Neural cell (in vitro differentiated cells): ENCODE results near the gene IMPDH2. TPM values are rescaled to one million over a fixed set of nuclear protein-coding genes. Genes with fewer than 3 reads are reported as not detected.
A peak's percentile ranks its signal among the peaks of the same experiment; 100 is the strongest.

ENCODE experiments used
- H2AFZ ChIP-seq: fragments of 200-600, 300-800 bp; sonication (generic), shearing (Covaris generic); 2 replicates; pipeline ENCODE4 v1.6.0; 2014; ENCODE audit warnings: low read depth, mild to moderate bottlenecking, antibody characterized with exemption, low read length, moderate library complexity
- H3F3A ChIP-seq: fragments of 200-600 bp; shearing (Covaris generic); 2 replicates; pipeline ENCODE4 v1.6.1; 2016; ENCODE audit warnings: mild to moderate bottlenecking, moderate library complexity, mixed read lengths, antibody characterized with exemption, low read length; ENCODE audit not compliant: insufficient read depth, poor library complexity, severe bottlenecking
- H3K27ac ChIP-seq: fragments of 200-600, 300-800 bp; sonication (generic), shearing (Covaris generic); 2 replicates; pipeline ENCODE4 v1.5.1; 2014; ENCODE audit warnings: mild to moderate bottlenecking, low read length, moderate library complexity
- H3K27me3 ChIP-seq: fragments of 300-800, 200-600 bp; sonication (generic), shearing (Covaris generic); 2 replicates; pipeline ENCODE4 v1.6.0; 2014; ENCODE audit warnings: mild to moderate bottlenecking, low read depth, low read length, moderate library complexity; ENCODE audit not compliant: insufficient read depth
- H3K36me3 ChIP-seq: fragments of 300-800, 200-600 bp; sonication (generic), shearing (Covaris generic); 2 replicates; pipeline ENCODE4 v1.5.1; 2014; ENCODE audit warnings: mild to moderate bottlenecking, antibody characterized with exemption, low read length, moderate library complexity; ENCODE audit not compliant: insufficient read depth
- H3K4me2 ChIP-seq: fragments of 300-800, 200-600 bp; sonication (generic), shearing (Covaris generic); 2 replicates; pipeline ENCODE4 v1.6.0; 2014; ENCODE audit warnings: mild to moderate bottlenecking, low read length
- H3K4me3 ChIP-seq: fragments of 300-800, 200-600 bp; sonication (generic), shearing (Covaris generic); 2 replicates; pipeline ENCODE4 v1.5.1; 2014; ENCODE audit warnings: mild to moderate bottlenecking, low read length, moderate library complexity
- H3K79me2 ChIP-seq: fragments of 200-600 bp; shearing (Covaris generic); replicated peaks from 2 replicates; pipeline ENCODE4 v1.6.0; 2014; ENCODE audit warnings: mild to moderate bottlenecking, low read length, moderate library complexity; ENCODE audit not compliant: insufficient read depth
- H3K9ac ChIP-seq: fragments of 300-800, 200-600 bp; sonication (generic), shearing (Covaris generic); 2 replicates; pipeline ENCODE4 v1.6.1; 2016; ENCODE audit warnings: mild to moderate bottlenecking, low read length, mixed read lengths
- H3K9me2 ChIP-seq: fragments of 200-600 bp; shearing (Covaris generic); 2 replicates; pipeline ENCODE4 v1.6.1; 2016; ENCODE audit warnings: mild to moderate bottlenecking, low read length, mixed read lengths; ENCODE audit not compliant: insufficient read depth
- H3K9me3 ChIP-seq: fragments of 200-600, 300-800 bp; sonication (generic), shearing (Covaris generic); 2 replicates; pipeline ENCODE4 v1.6.1; 2016; ENCODE audit warnings: mild to moderate bottlenecking, mixed run types, low read length, moderate library complexity, mixed read lengths
- H4K20me1 ChIP-seq: fragments of 200-600 bp; shearing (Covaris generic); 2 replicates; pipeline ENCODE4 v1.6.1; 2016; ENCODE audit warnings: mild to moderate bottlenecking, mixed run types; ENCODE audit not compliant: insufficient read depth
- CTCF ChIP-seq: fragments of 450-650 bp; IDR thresholded peaks from 2 replicates; pipeline ENCODE4 v1.5.1; 2014; ENCODE audit warnings: antibody characterized with exemption, mild to moderate bottlenecking, moderate library complexity; ENCODE audit not compliant: poor library complexity, severe bottlenecking
- EP300 ChIP-seq: fragments of 450-650 bp; conservative IDR thresholded peaks from 2 replicates; pipeline ENCODE4 v1.6.1; 2014; ENCODE audit warnings: antibody characterized with exemption, mild to moderate bottlenecking, moderate library complexity; ENCODE audit not compliant: poor library complexity, severe bottlenecking
- MXI1 ChIP-seq: fragments of 450-650 bp; conservative IDR thresholded peaks from 2 replicates; pipeline ENCODE4 v1.6.1; 2014; ENCODE audit warnings: antibody characterized with exemption, mild to moderate bottlenecking; ENCODE audit not compliant: poor library complexity, severe bottlenecking
- POLR2AphosphoS5 ChIP-seq: IDR thresholded peaks from 2 replicates; pipeline ENCODE4 v1.6.1; 2012
- RAD21 ChIP-seq: fragments of 450-650 bp; conservative IDR thresholded peaks from 2 replicates; pipeline ENCODE4 v1.6.1; 2014; ENCODE audit warnings: antibody characterized with exemption, mild to moderate bottlenecking, moderate library complexity
- REST ChIP-seq: IDR thresholded peaks from 2 replicates; pipeline ENCODE4 v1.6.1; 2012; ENCODE audit warnings: borderline replicate concordance
- SMC3 ChIP-seq: fragments of 450-650 bp; conservative IDR thresholded peaks from 2 replicates; pipeline ENCODE4 v1.6.1; 2014; ENCODE audit warnings: antibody characterized with exemption, mild to moderate bottlenecking, moderate library complexity; ENCODE audit not compliant: poor library complexity
- TAF1 ChIP-seq: IDR thresholded peaks from 2 replicates; pipeline ENCODE4 v1.6.1; 2012; ENCODE audit warnings: low read depth
- polyA plus RNA-seq: library from polyadenylated mRNA; depleted of rRNA; stranded (reverse); fragments of >200 nt; gene quantifications from 2 replicates; pipeline ENCODE4 v1.2.3, GENCODE V29; 2014

Gene IMPDH2
- polyA plus RNA-seq, 1 donor from 2014 or later: 137 TPM

- no peaks in the 10 kb centered on the region for H3K9me3 ChIP-seq
- H2AFZ ChIP-seq: no peak overlapping the region
- peak overlapping the region; percentile 80 for H3K27ac ChIP-seq
- TF ChIP-seq SMC3 (no peak), MXI1 (peak; percentile 54)
- no peaks in the 10 kb centered on the region for H3K79me2 ChIP-seq
- peak overlapping the region; percentile 23 for H3K4me2 ChIP-seq
- H3K9ac ChIP-seq: peak overlapping the region; percentile 46
- H3F3A ChIP-seq: no peaks in the 10 kb centered on the region
- H3K4me3 ChIP-seq: peak overlapping the region; percentile 54
- no peaks in the 10 kb centered on the region for H3K36me3 ChIP-seq
- H4K20me1 ChIP-seq: no peaks in the 10 kb centered on the region
- H3K27me3 ChIP-seq: no peaks in the 10 kb centered on the region
- H3K9me2 ChIP-seq: no peaks in the 10 kb centered on the region
Measured at GRCh38 chr3:48997714-48998637, 31.2 kb downstream of the IMPDH2 start.

GRCh38 chr3:48997102-48997635 lies 32.0 kb downstream of the IMPDH2 start:
- Histone ChIP-seq H3K36me3 (no peaks in the 10 kb centered on the region), H3K27ac (peak overlapping the region; percentile 80), H3K4me2 (no peak overlapping the region), H3K9me2 (no peaks in the 10 kb centered on the region), H3K4me3 (no peak overlapping the region), H2AFZ (no peak overlapping the region), H3F3A (no peaks in the 10 kb centered on the region), H3K9me3 (no peaks in the 10 kb centered on the region), H3K79me2 (peaks cover under 1% of the 10 kb centered on the region), H4K20me1 (no peaks in the 10 kb centered on the region), H3K9ac (peak overlapping the region; percentile 46), H3K27me3 (no peaks in the 10 kb centered on the region)
- no peak for TF ChIP-seq RAD21
- TF ChIP-seq CTCF: peak; percentile 19
- no peak for TF ChIP-seq TAF1
- TF ChIP-seq SMC3: no peak

- Histone ChIP-seq H3K9ac (no peak overlapping the region), H3K4me2 (no peak overlapping the region), H3K9me3 (no peaks in the 10 kb centered on the region), H3F3A (no peaks in the 10 kb centered on the region), H2AFZ (no peak overlapping the region), H3K27me3 (no peaks in the 10 kb centered on the region), H3K9me2 (no peaks in the 10 kb centered on the region), H3K4me3 (no peak overlapping the region), H4K20me1 (no peaks in the 10 kb centered on the region), H3K27ac (no peak overlapping the region), H3K79me2 (peaks cover 6% of the 10 kb centered on the region), H3K36me3 (no peaks in the 10 kb centered on the region)
- TF ChIP-seq REST: no peak
- no peak for TF ChIP-seq CTCF
- no peak for TF ChIP-seq MXI1
- no peak for TF ChIP-seq SMC3
- TF ChIP-seq POLR2AphosphoS5: no peak
- TF ChIP-seq EP300: no peak
- no peak for TF ChIP-seq TAF1
- no peak for TF ChIP-seq RAD21
Measured at GRCh38 chr3:48996640-48997039, 32.6 kb downstream of the IMPDH2 start.
